ENCODE measurements around the gene ACTN2.

DNA sequence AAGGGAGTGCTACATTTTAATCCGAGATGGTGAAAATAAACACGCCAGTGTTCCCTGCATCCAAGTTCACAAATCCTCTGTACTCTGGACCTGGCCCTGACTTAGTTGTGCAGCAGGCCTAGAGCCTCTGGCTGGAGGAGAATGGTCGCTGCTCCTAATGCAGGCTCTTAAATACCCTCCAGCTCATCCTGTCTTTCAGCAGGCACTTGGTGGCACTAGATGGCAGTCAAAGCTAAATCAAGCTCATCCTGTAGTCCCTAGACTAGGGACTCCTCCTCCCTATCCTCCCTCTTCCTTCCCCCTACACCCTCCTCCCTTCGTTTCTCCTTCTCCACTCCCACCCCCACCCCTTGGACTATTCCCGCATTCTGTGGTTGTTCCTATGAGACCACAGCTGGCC is 67.2 kb downstream of the ACTN2 start:
- TF ChIP-seq POLR2A (IDR thresholded peaks at IDR 0.05; ENCODE audit: low read depth), result no peak
- peak in 2 of 3 experiments; percentile 9 to 37 for TF ChIP-seq CTCF (IDR thresholded peaks at IDR 0.05)
- no peak for TF ChIP-seq EP300 (IDR thresholded peaks at IDR 0.05)
- TF ChIP-seq POLR2AphosphoS5 (IDR thresholded peaks at IDR 0.05), result no peak
